HEK293 (cell line): Measurements from ENCODE around the gene PLCD3.

Experiments
- CTCF ChIA-PET: fragments of 350-600 bp; formaldehyde crosslinking; extraction: SDS; loops from one replicate; lab custom pipeline; 2021; ENCODE audit warnings: antibody characterized with exemption; lab: Yijun Ruan, JAX
- POLR2A ChIA-PET: fragments of 300-600 bp; formaldehyde crosslinking; extraction: SDS; loops from one replicate; lab custom pipeline; 2020; ENCODE audit warnings: antibody characterized with exemption, inconsistent platforms; lab: Yijun Ruan, JAX
- H3K27ac ChIP-seq: fragments of 200-500 bp; sonication (Bioruptor generic); 2 replicates; pipeline ENCODE4 v1.5.1; 2014; ENCODE audit warnings: low read depth, low read length, control low read depth, inconsistent platforms; ENCODE audit errors: extremely low read depth
- H3K36me3 ChIP-seq, 2 experiments: fragments of 200-500 bp in 1 of 2; sonication (Bioruptor generic) in 1 of 2; 1 replicate in 1 of 2; 2 replicates in 1 of 2; pipeline ENCODE4 v1.5.1; 2014 to 2017; ENCODE audit warnings: inconsistent platforms in 2 of 2, low read length in 2 of 2; ENCODE audit not compliant: control insufficient read depth in 2 of 2, insufficient read depth in 1 of 2
- H3K4me1 ChIP-seq: fragments of 200-500 bp; sonication (Bioruptor generic); 2 replicates; pipeline ENCODE4 v1.5.1; 2014; ENCODE audit warnings: mild to moderate bottlenecking, low read length, inconsistent platforms; ENCODE audit not compliant: control insufficient read depth, insufficient read depth
- H3K4me3 ChIP-seq: 2 replicates; pipeline ENCODE4 v1.5.1; 2011; ENCODE audit warnings: low read depth, mild to moderate bottlenecking, control low read depth, low read length, moderate library complexity
- H3K9me3 ChIP-seq: fragments of 200-500 bp; sonication (Bioruptor generic); 2 replicates; pipeline ENCODE4 v1.5.1; 2014; ENCODE audit warnings: low read depth, low read length, inconsistent platforms; ENCODE audit not compliant: control insufficient read depth, insufficient read depth
- EGR2 ChIP-seq: fragments of 450-650 bp; formaldehyde crosslinking; IDR thresholded peaks from 2 replicates; pipeline ENCODE4 v1.5.1; 2016; ENCODE audit warnings: low read depth, missing biosample characterization, missing genetic modification characterization
- GLIS1 ChIP-seq: fragments of 450-650 bp; formaldehyde crosslinking; IDR thresholded peaks from 2 replicates; pipeline ENCODE4 v1.5.1; 2016; ENCODE audit warnings: missing biosample characterization, missing genetic modification characterization
- GLIS2 ChIP-seq: fragments of 450-650 bp; formaldehyde crosslinking; IDR thresholded peaks from 2 replicates; pipeline ENCODE4 v1.5.1; 2016; ENCODE audit warnings: missing biosample characterization, missing genetic modification characterization
- HOXC10 ChIP-seq: sonication (generic); formaldehyde crosslinking; IDR thresholded peaks from 2 replicates; pipeline ENCODE4 v1.8.1; 2023; ENCODE audit warnings: mild to moderate bottlenecking, missing genetic modification reagents
- KLF9 ChIP-seq: fragments of 450-650 bp; formaldehyde crosslinking; IDR thresholded peaks from 2 replicates; pipeline ENCODE4 v1.5.1; 2016; ENCODE audit warnings: missing biosample characterization, missing genetic modification characterization, low read depth
- MYNN ChIP-seq: fragments of 450-650 bp; formaldehyde crosslinking; IDR thresholded peaks from 2 replicates; pipeline ENCODE4 v1.5.1; 2016; ENCODE audit warnings: missing biosample characterization, missing genetic modification characterization, borderline replicate concordance
- OSR2 ChIP-seq: fragments of 450-650 bp; formaldehyde crosslinking; IDR thresholded peaks from 2 replicates; pipeline ENCODE4 v1.5.1; 2016; ENCODE audit warnings: missing biosample characterization, missing genetic modification characterization
- OVOL3 ChIP-seq: fragments of 450-650 bp; formaldehyde crosslinking; IDR thresholded peaks from 2 replicates; pipeline ENCODE4 v1.5.1; 2016; ENCODE audit warnings: missing biosample characterization, missing genetic modification characterization
- REPIN1 ChIP-seq: fragments of 450-650 bp; formaldehyde crosslinking; IDR thresholded peaks from 2 replicates; pipeline ENCODE4 v1.5.1; 2017; ENCODE audit warnings: missing biosample characterization, missing genetic modification characterization, low read depth
- SALL2 ChIP-seq: fragments of 450-650 bp; formaldehyde crosslinking; IDR thresholded peaks from 2 replicates; pipeline ENCODE4 v1.5.0; 2017; ENCODE audit warnings: missing biosample characterization, mild to moderate bottlenecking, missing genetic modification characterization, borderline replicate concordance
- SCRT2 ChIP-seq: fragments of 450-650 bp; formaldehyde crosslinking; IDR thresholded peaks from 2 replicates; pipeline ENCODE4 v1.5.1; 2016; ENCODE audit warnings: missing biosample characterization, missing genetic modification characterization
- ZBTB21 ChIP-seq: fragments of 450-650 bp; formaldehyde crosslinking; IDR thresholded peaks from 2 replicates; pipeline ENCODE4 v1.5.1; 2017; ENCODE audit warnings: missing biosample characterization, missing genetic modification characterization
- ZBTB48 ChIP-seq: fragments of 450-650 bp; formaldehyde crosslinking; IDR thresholded peaks from 2 replicates; pipeline ENCODE4 v1.5.1; 2016; ENCODE audit warnings: missing biosample characterization, missing genetic modification characterization
- ZFHX2 ChIP-seq: fragments of 450-650 bp; formaldehyde crosslinking; conservative IDR thresholded peaks from 2 replicates; pipeline ENCODE4 v1.5.1; 2016; ENCODE audit warnings: missing biosample characterization, missing genetic modification characterization
- ZIC2 ChIP-seq: fragments of 450-650 bp; formaldehyde crosslinking; IDR thresholded peaks from 2 replicates; pipeline ENCODE4 v1.5.1; 2016; ENCODE audit warnings: missing biosample characterization, missing genetic modification characterization
- ZNF16 ChIP-seq: fragments of 450-650 bp; formaldehyde crosslinking; IDR thresholded peaks from 2 replicates; pipeline ENCODE4 v1.5.1; 2016; ENCODE audit warnings: low read depth, missing biosample characterization, missing genetic modification characterization
- ZNF239 ChIP-seq: fragments of 450-650 bp; formaldehyde crosslinking; IDR thresholded peaks from 2 replicates; pipeline ENCODE4 v1.5.1; 2016; ENCODE audit warnings: missing biosample characterization, missing genetic modification characterization
- ZNF423 ChIP-seq: fragments of 450-650 bp; formaldehyde crosslinking; IDR thresholded peaks from 2 replicates; pipeline ENCODE4 v1.5.1; 2016; ENCODE audit warnings: missing biosample characterization, missing genetic modification characterization
- ZNF488 ChIP-seq: fragments of 450-650 bp; formaldehyde crosslinking; IDR thresholded peaks from 2 replicates; pipeline ENCODE4 v1.5.1; 2016; ENCODE audit warnings: missing biosample characterization, missing genetic modification characterization
- ZNF555 ChIP-seq: fragments of 450-650 bp; formaldehyde crosslinking; conservative IDR thresholded peaks from 2 replicates; pipeline ENCODE4 v1.5.1; 2017; ENCODE audit warnings: missing biosample characterization, mild to moderate bottlenecking, missing genetic modification characterization, inconsistent platforms
- ZNF558 ChIP-seq: fragments of 450-650 bp; formaldehyde crosslinking; IDR thresholded peaks from 2 replicates; pipeline ENCODE4 v1.5.1; 2016; ENCODE audit warnings: missing biosample characterization, missing genetic modification characterization
- ZNF629 ChIP-seq: fragments of 450-650 bp; formaldehyde crosslinking; IDR thresholded peaks from 2 replicates; pipeline ENCODE4 v1.5.1; 2017; ENCODE audit warnings: missing biosample characterization, missing genetic modification characterization
- ZNF837 ChIP-seq: fragments of 450-650 bp; formaldehyde crosslinking; IDR thresholded peaks from 2 replicates; pipeline ENCODE4 v1.5.1; 2016; ENCODE audit warnings: missing biosample characterization, missing genetic modification characterization
- TF ChIP-seq, protein P1 (sequence below): fragments of 450-650 bp; formaldehyde crosslinking; IDR thresholded peaks from 2 replicates; pipeline ENCODE4 v1.5.1; 2016; ENCODE audit warnings: missing biosample characterization, missing genetic modification characterization
- TF ChIP-seq, protein P2 (sequence below): fragments of 450-650 bp; formaldehyde crosslinking; IDR thresholded peaks from 2 replicates; pipeline ENCODE4 v1.5.1; 2016; ENCODE audit warnings: missing biosample characterization, missing genetic modification characterization
- TF ChIP-seq, protein P3 (sequence below): fragments of 450-650 bp; formaldehyde crosslinking; IDR thresholded peaks from 2 replicates; pipeline ENCODE4 v1.5.1; 2016; ENCODE audit warnings: missing biosample characterization, missing genetic modification characterization
- TF ChIP-seq, protein P4 (sequence below): fragments of 450-650 bp; formaldehyde crosslinking; IDR thresholded peaks from 2 replicates; pipeline ENCODE4 v1.5.1; 2016; ENCODE audit warnings: missing biosample characterization, missing genetic modification characterization

Gene PLCD3

GRCh38 chr17:45171338-45172231, 39.3 kb upstream of the PLCD3 start:
- CTCF ChIA-PET = interaction anchor here (0.7 to 3.5 kb wide), 6 partner anchors 10 to 36 kb away, joined by 3 to 37 read pairs (median 10); partner anchors contain the start of genes ACBD4, HEXIM1 and HEXIM2
- POLR2A ChIA-PET = interaction anchor here (0.6 to 5.6 kb wide), 7 partner anchors 8 to 45 kb away, joined by 3 to 86 read pairs (median 3); partner anchors contain the start of genes ACBD4, HEXIM1 and HEXIM2
- TF ChIP-seq ZBTB48 = no peak
- TF ChIP-seq HOXC10 = no peak
- TF ChIP-seq, protein P1, sequence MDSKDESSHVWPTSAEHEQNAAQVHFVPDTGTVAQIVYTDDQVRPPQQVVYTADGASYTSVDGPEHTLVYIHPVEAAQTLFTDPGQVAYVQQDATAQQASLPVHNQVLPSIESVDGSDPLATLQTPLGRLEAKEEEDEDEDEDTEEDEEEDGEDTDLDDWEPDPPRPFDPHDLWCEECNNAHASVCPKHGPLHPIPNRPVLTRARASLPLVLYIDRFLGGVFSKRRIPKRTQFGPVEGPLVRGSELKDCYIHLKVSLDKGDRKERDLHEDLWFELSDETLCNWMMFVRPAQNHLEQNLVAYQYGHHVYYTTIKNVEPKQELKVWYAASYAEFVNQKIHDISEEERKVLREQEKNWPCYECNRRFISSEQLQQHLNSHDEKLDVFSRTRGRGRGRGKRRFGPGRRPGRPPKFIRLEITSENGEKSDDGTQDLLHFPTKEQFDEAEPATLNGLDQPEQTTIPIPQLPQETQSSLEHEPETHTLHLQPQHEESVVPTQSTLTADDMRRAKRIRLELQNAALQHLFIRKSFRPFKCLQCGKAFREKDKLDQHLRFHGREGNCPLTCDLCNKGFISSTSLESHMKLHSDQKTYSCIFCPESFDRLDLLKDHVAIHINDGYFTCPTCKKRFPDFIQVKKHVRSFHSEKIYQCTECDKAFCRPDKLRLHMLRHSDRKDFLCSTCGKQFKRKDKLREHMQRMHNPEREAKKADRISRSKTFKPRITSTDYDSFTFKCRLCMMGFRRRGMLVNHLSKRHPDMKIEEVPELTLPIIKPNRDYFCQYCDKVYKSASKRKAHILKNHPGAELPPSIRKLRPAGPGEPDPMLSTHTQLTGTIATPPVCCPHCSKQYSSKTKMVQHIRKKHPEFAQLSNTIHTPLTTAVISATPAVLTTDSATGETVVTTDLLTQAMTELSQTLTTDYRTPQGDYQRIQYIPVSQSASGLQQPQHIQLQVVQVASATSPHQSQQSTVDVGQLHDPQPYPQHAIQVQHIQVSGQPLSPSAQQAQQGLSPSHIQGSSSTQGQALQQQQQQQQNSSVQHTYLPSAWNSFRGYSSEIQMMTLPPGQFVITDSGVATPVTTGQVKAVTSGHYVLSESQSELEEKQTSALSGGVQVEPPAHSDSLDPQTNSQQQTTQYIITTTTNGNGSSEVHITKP (tag by site-specific recombination) = 0 out of 2 replicates have a peak, but pooled peaks have one; percentile 27
- TF ChIP-seq MYNN (tag by site-specific recombination) = no peak
- TF ChIP-seq ZFHX2 (tag by site-specific recombination) = peak; percentile 92
- TF ChIP-seq, protein P2, sequence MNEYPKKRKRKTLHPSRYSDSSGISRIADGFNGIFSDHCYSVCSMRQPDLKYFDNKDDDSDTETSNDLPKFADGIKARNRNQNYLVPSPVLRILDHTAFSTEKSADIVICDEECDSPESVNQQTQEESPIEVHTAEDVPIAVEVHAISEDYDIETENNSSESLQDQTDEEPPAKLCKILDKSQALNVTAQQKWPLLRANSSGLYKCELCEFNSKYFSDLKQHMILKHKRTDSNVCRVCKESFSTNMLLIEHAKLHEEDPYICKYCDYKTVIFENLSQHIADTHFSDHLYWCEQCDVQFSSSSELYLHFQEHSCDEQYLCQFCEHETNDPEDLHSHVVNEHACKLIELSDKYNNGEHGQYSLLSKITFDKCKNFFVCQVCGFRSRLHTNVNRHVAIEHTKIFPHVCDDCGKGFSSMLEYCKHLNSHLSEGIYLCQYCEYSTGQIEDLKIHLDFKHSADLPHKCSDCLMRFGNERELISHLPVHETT = no peak
- no peak for TF ChIP-seq ZNF558 (tag by site-specific recombination)
- no peak for TF ChIP-seq SALL2 (tag by site-specific recombination)
- TF ChIP-seq, protein P3, sequence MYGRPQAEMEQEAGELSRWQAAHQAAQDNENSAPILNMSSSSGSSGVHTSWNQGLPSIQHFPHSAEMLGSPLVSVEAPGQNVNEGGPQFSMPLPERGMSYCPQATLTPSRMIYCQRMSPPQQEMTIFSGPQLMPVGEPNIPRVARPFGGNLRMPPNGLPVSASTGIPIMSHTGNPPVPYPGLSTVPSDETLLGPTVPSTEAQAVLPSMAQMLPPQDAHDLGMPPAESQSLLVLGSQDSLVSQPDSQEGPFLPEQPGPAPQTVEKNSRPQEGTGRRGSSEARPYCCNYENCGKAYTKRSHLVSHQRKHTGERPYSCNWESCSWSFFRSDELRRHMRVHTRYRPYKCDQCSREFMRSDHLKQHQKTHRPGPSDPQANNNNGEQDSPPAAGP (tag by site-specific recombination) = peak; percentile 42
- TF ChIP-seq SCRT2 (tag by site-specific recombination) = 0 out of 2 replicates have a peak, but pooled peaks have one; percentile 20
- TF ChIP-seq, protein P4, sequence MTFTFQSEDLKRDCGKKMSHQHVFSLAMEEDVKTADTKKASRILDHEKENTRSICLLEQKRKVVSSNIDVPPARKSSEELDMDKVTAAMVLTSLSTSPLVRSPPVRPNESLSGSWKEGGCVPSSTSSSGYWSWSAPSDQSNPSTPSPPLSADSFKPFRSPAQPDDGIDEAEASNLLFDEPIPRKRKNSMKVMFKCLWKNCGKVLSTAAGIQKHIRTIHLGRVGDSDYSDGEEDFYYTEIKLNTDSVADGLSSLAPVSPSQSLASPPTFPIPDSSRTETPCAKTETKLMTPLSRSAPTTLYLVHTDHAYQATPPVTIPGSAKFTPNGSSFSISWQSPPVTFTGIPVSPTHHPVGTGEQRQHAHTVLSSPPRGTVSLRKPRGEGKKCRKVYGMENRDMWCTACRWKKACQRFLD (tag by site-specific recombination) = no peak
- TF ChIP-seq ZIC2 (tag by site-specific recombination) = peak; percentile 65; the same call in 1 of the 2 replicates
- TF ChIP-seq ZNF555 (tag by site-specific recombination) = no peak
- TF ChIP-seq OVOL3 = no peak
- TF ChIP-seq EGR2 = peak; percentile 94
- TF ChIP-seq ZNF629 (tag by site-specific recombination) = no peak
- no peak for TF ChIP-seq REPIN1 (tag by site-specific recombination)
- TF ChIP-seq ZNF837 (tag by site-specific recombination) = no peak
- no peak for TF ChIP-seq OSR2 (tag by site-specific recombination)
- 0 out of 2 replicates have a peak, but pooled peaks have one; percentile 14 for TF ChIP-seq GLIS2 (tag by site-specific recombination)
- TF ChIP-seq ZNF16 (tag by site-specific recombination) = no peak
- no peak for TF ChIP-seq ZBTB21 (tag by site-specific recombination)
- peak; percentile 61; the same call in 1 of the 2 replicates for TF ChIP-seq KLF9 (tag by site-specific recombination)
- TF ChIP-seq ZNF239 (tag by site-specific recombination) = no peak
- peak; percentile 88 for TF ChIP-seq GLIS1 (tag by site-specific recombination)
- peak; percentile 34 for TF ChIP-seq ZNF423 (tag by site-specific recombination)
- no peak for TF ChIP-seq ZNF488 (tag by site-specific recombination)

More at GRCh38 chr17:45171338-45172231, 39.3 kb upstream of the PLCD3 start:
- Histone ChIP-seq H3K36me3 (peaks cover 0 to 19% of the 10 kb centered on the region in 2 experiments; a peak in 1 of 3 replicates), H3K9me3 (no peaks in the 10 kb centered on the region), H3K4me3 (no peak overlapping the region), H3K4me1 (peaks cover 22% of the 10 kb centered on the region), H3K27ac (peak overlapping the region; percentile 57; the same call in 1 of the 2 replicates)
